ENCODE measurements around the gene TM7SF2. TPM values are rescaled to one million over a fixed set of nuclear protein-coding genes. Genes with fewer than 3 reads are reported as not detected.
A peak's percentile ranks its signal among the peaks of the same experiment; 100 is the strongest.

TM7SF2 gene
- total and polyA plus RNA-seq, 2 of the 13 experiments (the other 11 are each of a cell fraction or from before 2014, with no cell fraction given): 56.0 to 66.9 TPM

- TF ChIP-seq CREB3 (CRISPR knock-in tag; IDR thresholded peaks at IDR 0.05): no peak
- no peak for TF ChIP-seq ZBTB3 (CRISPR knock-in tag; IDR thresholded peaks at IDR 0.05; ENCODE audit: borderline replicate concordance, low read depth)
- TF ChIP-seq PHF21A (CRISPR knock-in tag; IDR thresholded peaks at IDR 0.05): peak; percentile 85
- TF ChIP-seq ZNF230 (CRISPR knock-in tag; IDR thresholded peaks at IDR 0.05): no peak
- TF ChIP-seq MAFF (IDR thresholded peaks at IDR 0.05; ENCODE audit: low read depth, low read length): no peak
- no peak for TF ChIP-seq ZSCAN12 (CRISPR knock-in tag; IDR thresholded peaks at IDR 0.05)
- no peak for TF ChIP-seq ZNF136 (CRISPR knock-in tag; IDR thresholded peaks at IDR 0.05; ENCODE audit: low read depth)
- TF ChIP-seq ZNF749 (CRISPR knock-in tag; IDR thresholded peaks at IDR 0.05; ENCODE audit: borderline replicate concordance): no peak; the same call in 1 of the 2 replicates
- no peak for TF ChIP-seq AGO1 (IDR thresholded peaks at IDR 0.05; ENCODE audit: low read depth, low read length, poor library complexity, severe bottlenecking)
- TF ChIP-seq HMG20A (CRISPR knock-in tag; IDR thresholded peaks at IDR 0.05; ENCODE audit: borderline replicate concordance): no peak
- TF ChIP-seq ZNF460 (CRISPR knock-in tag; IDR thresholded peaks at IDR 0.05; ENCODE audit: borderline replicate concordance): no peak
- no peak for TF ChIP-seq PLRG1 (conservative IDR thresholded peaks at IDR 0.05)
- no peak for TF ChIP-seq ZNF572 (CRISPR knock-in tag; IDR thresholded peaks at IDR 0.05)
- no peak for TF ChIP-seq BCL6 (CRISPR knock-in tag; IDR thresholded peaks at IDR 0.05)
- peak; percentile 65; the same call in 1 of the 2 replicates for TF ChIP-seq SAP130 (CRISPR knock-in tag; IDR thresholded peaks at IDR 0.05; ENCODE audit: low read depth)
- no peak for TF ChIP-seq ZNF619 (CRISPR knock-in tag; IDR thresholded peaks at IDR 0.05)
- peak; percentile 95 for TF ChIP-seq RFXAP (CRISPR knock-in tag; IDR thresholded peaks at IDR 0.05; ENCODE audit: borderline replicate concordance)
Observed at GRCh38 chr11:65134952-65135632, 23.4 kb downstream of the TM7SF2 start (continued).

All from HepG2 (cell line).